ENCODE data around the gene COL18A1.

DNA sequence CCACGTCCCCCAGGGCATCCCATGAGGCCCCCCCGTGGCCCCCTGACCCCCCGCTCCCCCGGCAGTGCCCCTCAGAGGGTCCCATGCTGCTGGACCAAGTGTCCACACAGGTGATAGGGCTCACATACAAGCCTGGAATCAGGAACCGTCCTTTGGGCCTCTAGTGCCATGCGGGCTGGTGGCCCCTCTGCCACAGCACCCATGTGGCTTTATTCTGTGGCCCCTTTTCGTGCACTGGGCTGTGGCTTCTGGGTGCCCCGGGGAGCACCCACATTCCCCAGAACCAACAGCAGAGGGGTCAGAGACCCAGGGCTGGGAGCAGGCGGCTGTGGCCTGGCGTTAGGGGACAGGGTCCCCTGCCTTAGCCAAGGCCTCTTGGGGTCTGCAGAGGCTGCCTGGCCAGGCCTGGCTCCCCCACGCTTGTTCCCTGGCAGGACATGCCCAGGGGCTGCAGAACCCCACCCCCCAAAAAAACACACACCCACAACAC is 105.5 kb downstream of the COL18A1 start:
- TF ChIP-seq, protein P1, sequence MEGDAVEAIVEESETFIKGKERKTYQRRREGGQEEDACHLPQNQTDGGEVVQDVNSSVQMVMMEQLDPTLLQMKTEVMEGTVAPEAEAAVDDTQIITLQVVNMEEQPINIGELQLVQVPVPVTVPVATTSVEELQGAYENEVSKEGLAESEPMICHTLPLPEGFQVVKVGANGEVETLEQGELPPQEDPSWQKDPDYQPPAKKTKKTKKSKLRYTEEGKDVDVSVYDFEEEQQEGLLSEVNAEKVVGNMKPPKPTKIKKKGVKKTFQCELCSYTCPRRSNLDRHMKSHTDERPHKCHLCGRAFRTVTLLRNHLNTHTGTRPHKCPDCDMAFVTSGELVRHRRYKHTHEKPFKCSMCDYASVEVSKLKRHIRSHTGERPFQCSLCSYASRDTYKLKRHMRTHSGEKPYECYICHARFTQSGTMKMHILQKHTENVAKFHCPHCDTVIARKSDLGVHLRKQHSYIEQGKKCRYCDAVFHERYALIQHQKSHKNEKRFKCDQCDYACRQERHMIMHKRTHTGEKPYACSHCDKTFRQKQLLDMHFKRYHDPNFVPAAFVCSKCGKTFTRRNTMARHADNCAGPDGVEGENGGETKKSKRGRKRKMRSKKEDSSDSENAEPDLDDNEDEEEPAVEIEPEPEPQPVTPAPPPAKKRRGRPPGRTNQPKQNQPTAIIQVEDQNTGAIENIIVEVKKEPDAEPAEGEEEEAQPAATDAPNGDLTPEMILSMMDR (IDR thresholded peaks at IDR 0.05 in 8 of 11, conservative IDR thresholded peaks at IDR 0.05 in 3 of 11), result no peak
- no peak for TF ChIP-seq POLR2A (IDR thresholded peaks at IDR 0.05)
- no peak for TF ChIP-seq POLR2AphosphoS5 (IDR thresholded peaks at IDR 0.05)

All from spleen (tissue), 7 donors.